ENCODE measurements around the gene ALDH7A1.

GRCh38 chr5:126600631-126601511 lies 5.9 kb upstream of the ALDH7A1 start, which contains the start of gene PHAX:
- TF ChIP-seq CTCF (IDR thresholded peaks at IDR 0.05; ENCODE audit: low read depth, low read length) (peak; percentile 63), EZH2phosphoT487 (IDR thresholded peaks at IDR 0.05; ENCODE audit: low read depth) (no peak)

All from OCI-LY3 (cell line).